GM19099 (cell line): ENCODE results near the gene CFAP97D2.

Source experiments
- POLR2A ChIP-seq: IDR thresholded peaks from 3 replicates; pipeline ENCODE4 v1.6.1; 2011; ENCODE audit warnings: low read depth; ENCODE audit not compliant: insufficient read length; ENCODE audit errors: extremely low read depth

CFAP97D2 gene

GRCh38 chr13:114263578-114263977 is 84.5 kb downstream of the CFAP97D2 start:
- no peak for TF ChIP-seq POLR2A

GRCh38 chr13:114264886-114265611 is 86.0 kb downstream of the CFAP97D2 start:
- TF ChIP-seq POLR2A, result no peak

DNA sequence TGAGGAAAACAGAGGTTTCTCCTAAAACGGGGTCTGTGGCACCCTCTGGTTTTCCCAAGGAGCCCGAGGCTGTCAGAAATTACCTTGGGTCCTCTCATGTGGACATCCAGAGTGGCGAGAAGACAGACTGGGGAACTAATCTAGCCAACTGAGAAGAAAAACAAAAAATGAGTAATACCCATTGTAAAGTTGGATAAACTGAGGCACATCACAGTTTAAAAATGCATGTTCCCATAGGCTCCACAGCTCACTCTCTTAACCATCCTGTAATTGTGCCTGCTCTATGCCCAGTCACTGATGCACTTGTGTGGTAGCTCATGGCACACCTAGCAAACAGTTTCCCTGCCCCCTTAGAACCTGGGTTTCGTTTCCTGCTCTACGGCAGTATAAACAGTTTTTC is 87.2 kb downstream of the CFAP97D2 start:
- no peak for TF ChIP-seq POLR2A

- TF ChIP-seq POLR2A, result no peak
Measured at GRCh38 chr13:114268344-114269280, 89.6 kb downstream of the CFAP97D2 start.

GRCh38 chr13:114269281-114269770 is 90.3 kb downstream of the CFAP97D2 start:
- TF ChIP-seq POLR2A, result no peak
